ENCODE measurements around the gene PIEZO2. TPM values are rescaled to one million over a fixed set of nuclear protein-coding genes. Genes with fewer than 3 reads are reported as not detected.

Gene PIEZO2
- total RNA-seq, 4 donors from 2014 or later: 0.18 to 3.0 (median 0.21) TPM

- H3K4me3 ChIP-seq: no peak overlapping the region
- H3K4me1 ChIP-seq: no peaks in the 10 kb centered on the region
- no peak overlapping the region for H3K27ac ChIP-seq
- in situ Hi-C loops (cut with MboI; ENCODE audit: low sequenced_read_pairs in 4 of 4): loop anchor here in 1 of 4 donors (25.0 kb wide), 1 partner anchor 93 kb away; no protein-coding TSS in a partner anchor
- DNase-seq (no peak), ATAC-seq (no peak)
- intact Hi-C loops (cut with DNase I; ENCODE audit: low total_unique reads): no loop called here
- no peaks in the 10 kb centered on the region for H3K9me3 ChIP-seq
- peaks cover 0 to 3% (median 0%) of the 10 kb centered on the region in 3 donors for H3K27me3 ChIP-seq
- H3K36me3 ChIP-seq: no peaks in the 10 kb centered on the region
- TF ChIP-seq CTCF (IDR thresholded peaks at IDR 0.05 in 4 of 5, conservative IDR thresholded peaks at IDR 0.05 in 1 of 5): no peak
- TF ChIP-seq POLR2A (IDR thresholded peaks at IDR 0.05): no peak
Observed at GRCh38 chr18:10718809-10719208, 430.6 kb downstream of the PIEZO2 start.

GRCh38 chr18:10715791-10716190 is 433.6 kb downstream of the PIEZO2 start:
- no peak for ATAC-seq
- Histone ChIP-seq H3K27ac (no peak overlapping the region), H3K9me3 (no peaks in the 10 kb centered on the region), H3K36me3 (no peaks in the 10 kb centered on the region), H3K4me1 (no peaks in the 10 kb centered on the region), H3K27me3 (no peaks in the 10 kb centered on the region), H3K4me3 (no peak overlapping the region)
- DNase-seq: no peak
- in situ Hi-C loops (cut with MboI; ENCODE audit: low sequenced_read_pairs in 4 of 4): loop anchor here in 1 of 4 donors (25.0 kb wide), 1 partner anchor 97 kb away; no protein-coding TSS in a partner anchor
- no peak for TF ChIP-seq POLR2A (IDR thresholded peaks at IDR 0.05)
- no peak for TF ChIP-seq CTCF (IDR thresholded peaks at IDR 0.05 in 4 of 5, conservative IDR thresholded peaks at IDR 0.05 in 1 of 5)
- intact Hi-C loops (cut with DNase I; ENCODE audit: low total_unique reads): no loop called here

DNA sequence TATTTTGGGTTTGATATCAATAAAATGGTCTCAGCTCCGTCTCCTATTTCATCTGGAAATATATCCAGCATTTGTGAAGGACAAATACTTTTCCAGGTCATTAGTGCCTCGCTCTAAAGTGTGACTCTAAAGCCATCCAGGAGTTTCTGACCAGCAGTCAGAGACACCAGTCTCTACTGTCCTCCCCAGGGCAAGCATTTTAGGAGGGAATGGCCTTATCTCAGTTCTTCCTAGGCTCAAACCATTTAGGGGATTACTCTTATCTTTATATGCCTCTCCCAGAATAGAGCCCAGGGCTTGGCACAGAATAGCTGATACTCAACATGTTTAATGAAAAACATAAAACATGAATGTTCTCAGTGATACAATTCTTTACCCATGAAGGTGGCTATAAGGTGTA is 436.0 kb downstream of the PIEZO2 start:
- Histone ChIP-seq H3K27ac (no peak overlapping the region), H3K4me1 (no peaks in the 10 kb centered on the region), H3K27me3 (no peaks in the 10 kb centered on the region), H3K4me3 (no peak overlapping the region), H3K9me3 (no peaks in the 10 kb centered on the region), H3K36me3 (no peaks in the 10 kb centered on the region)
- DNase-seq (no peak), ATAC-seq (no peak)
- TF ChIP-seq CTCF (IDR thresholded peaks at IDR 0.05 in 4 of 5, conservative IDR thresholded peaks at IDR 0.05 in 1 of 5): no peak
- no peak for TF ChIP-seq POLR2A (IDR thresholded peaks at IDR 0.05)
- intact Hi-C loops (cut with DNase I; ENCODE audit: low total_unique reads) (no loop called here), in situ Hi-C loops (cut with MboI; ENCODE audit: low sequenced_read_pairs in 4 of 4) (loop anchor here in 1 of 4 donors (25.0 kb wide), 1 partner anchor 99 kb away; no protein-coding TSS in a partner anchor)

GRCh38 chr18:10707294-10707693 is 442.1 kb downstream of the PIEZO2 start:
- ATAC-seq (no peak), DNase-seq (no peak)
- Histone ChIP-seq H3K27me3 (no peaks in the 10 kb centered on the region), H3K36me3 (no peaks in the 10 kb centered on the region), H3K4me1 (no peaks in the 10 kb centered on the region), H3K27ac (no peak overlapping the region), H3K4me3 (no peak overlapping the region), H3K9me3 (no peaks in the 10 kb centered on the region)
- intact Hi-C loops (cut with DNase I; ENCODE audit: low total_unique reads) (no loop called here), in situ Hi-C loops (cut with MboI; ENCODE audit: low sequenced_read_pairs in 4 of 4) (loop anchor here in 1 of 4 donors (25.0 kb wide), 1 partner anchor 105 kb away; no protein-coding TSS in a partner anchor)
- no peak for TF ChIP-seq CTCF (IDR thresholded peaks at IDR 0.05 in 4 of 5, conservative IDR thresholded peaks at IDR 0.05 in 1 of 5)
- TF ChIP-seq POLR2A (IDR thresholded peaks at IDR 0.05): no peak

DNA sequence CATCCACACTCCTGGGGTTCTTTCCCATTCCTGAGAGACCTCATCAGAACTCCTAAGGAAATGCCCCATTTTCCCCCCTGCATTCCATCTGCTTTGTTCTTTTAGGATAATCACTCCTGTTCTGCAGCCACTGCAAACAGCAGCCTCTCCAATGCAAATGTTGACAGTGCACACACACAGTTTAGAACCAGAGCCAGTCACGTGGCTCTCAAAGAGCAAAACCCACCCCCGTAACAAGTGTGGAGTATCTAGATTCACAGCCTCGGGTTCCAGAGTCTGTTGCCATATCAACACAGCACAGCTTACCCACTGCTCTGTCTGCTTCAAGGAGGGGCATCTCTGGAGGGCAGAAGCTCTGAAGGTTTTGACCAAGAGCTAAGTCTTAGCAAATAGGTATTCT is 443.6 kb downstream of the PIEZO2 start:
- no peaks in the 10 kb centered on the region for H3K9me3 ChIP-seq
- H3K36me3 ChIP-seq: no peaks in the 10 kb centered on the region
- ATAC-seq: no peak
- intact Hi-C loops (cut with DNase I; ENCODE audit: low total_unique reads): no loop called here
- H3K27ac ChIP-seq: no peak overlapping the region
- H3K4me1 ChIP-seq: no peaks in the 10 kb centered on the region
- H3K27me3 ChIP-seq: no peaks in the 10 kb centered on the region
- H3K4me3 ChIP-seq: no peak overlapping the region
- in situ Hi-C loops (cut with MboI; ENCODE audit: low sequenced_read_pairs in 4 of 4): loop anchor here in 1 of 4 donors (25.0 kb wide), 1 partner anchor 107 kb away; no protein-coding TSS in a partner anchor
- DNase-seq: no peak
- no peak for TF ChIP-seq CTCF (IDR thresholded peaks at IDR 0.05 in 4 of 5, conservative IDR thresholded peaks at IDR 0.05 in 1 of 5)
- TF ChIP-seq POLR2A (IDR thresholded peaks at IDR 0.05): no peak
